Spleen (tissue), 7 donors: ENCODE measurements around the gene PPIL1.

Source experiments
- POLR2A ChIP-seq, 3 donors: fragments of 450-650 bp; IDR thresholded peaks; one replicate each; pipeline ENCODE4 v1.5.1; 2017; ENCODE audit warnings: antibody characterized with exemption in 3 of 3, mild to moderate bottlenecking in 1 of 3
- POLR2AphosphoS5 ChIP-seq, 3 donors: sonication (generic); formaldehyde crosslinking; IDR thresholded peaks; one replicate each; pipeline ENCODE4 v1.5.1; 2017; ENCODE audit warnings: antibody characterized with exemption in 3 of 3
- TF ChIP-seq, protein P1 (sequence below), 11 experiments: fragments of 200-600 bp in 7 of 11; fragments of 450-650 bp in 4 of 11; sonication (generic) in 4 of 11; IDR thresholded peaks in 8 of 11; conservative IDR thresholded peaks in 3 of 11; 1 replicate in 7 of 11; 2 replicates in 4 of 11; pipeline versions ENCODE4 v1.4.0 to v1.8.0; 2016 to 2021; ENCODE audit warnings: antibody characterized with exemption in 11 of 11, inconsistent platforms in 4 of 11, mild to moderate bottlenecking in 1 of 11
- donor health status: DM: no; HTN: no; CAD: no; lungs with moderate emphysema.
- donor health status: DM: no; HTN: no; CAD: no.
- donor health status: DM: no; HTN: no; CAD: no.

DNA sequence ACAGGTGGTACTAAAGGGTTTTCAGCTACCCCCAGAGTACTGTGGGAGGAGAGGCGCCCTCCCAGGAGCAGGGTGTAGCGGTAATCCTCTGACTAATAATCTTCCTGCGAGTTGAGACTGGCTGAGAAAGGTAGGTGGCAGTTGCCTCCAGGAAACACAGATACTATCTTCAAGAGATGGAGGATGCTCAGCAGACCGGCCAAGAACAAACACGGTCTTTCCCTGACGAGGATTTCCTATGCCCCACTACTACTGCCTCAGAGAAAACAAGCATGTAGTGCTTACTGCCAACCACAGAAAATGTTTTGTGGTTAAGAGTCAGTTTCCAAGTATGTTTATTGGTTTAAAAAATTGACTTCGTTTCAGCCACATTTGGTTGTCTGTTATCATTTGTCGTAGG, 38.0 kb upstream of the PPIL1 start:
- TF ChIP-seq, protein P1, sequence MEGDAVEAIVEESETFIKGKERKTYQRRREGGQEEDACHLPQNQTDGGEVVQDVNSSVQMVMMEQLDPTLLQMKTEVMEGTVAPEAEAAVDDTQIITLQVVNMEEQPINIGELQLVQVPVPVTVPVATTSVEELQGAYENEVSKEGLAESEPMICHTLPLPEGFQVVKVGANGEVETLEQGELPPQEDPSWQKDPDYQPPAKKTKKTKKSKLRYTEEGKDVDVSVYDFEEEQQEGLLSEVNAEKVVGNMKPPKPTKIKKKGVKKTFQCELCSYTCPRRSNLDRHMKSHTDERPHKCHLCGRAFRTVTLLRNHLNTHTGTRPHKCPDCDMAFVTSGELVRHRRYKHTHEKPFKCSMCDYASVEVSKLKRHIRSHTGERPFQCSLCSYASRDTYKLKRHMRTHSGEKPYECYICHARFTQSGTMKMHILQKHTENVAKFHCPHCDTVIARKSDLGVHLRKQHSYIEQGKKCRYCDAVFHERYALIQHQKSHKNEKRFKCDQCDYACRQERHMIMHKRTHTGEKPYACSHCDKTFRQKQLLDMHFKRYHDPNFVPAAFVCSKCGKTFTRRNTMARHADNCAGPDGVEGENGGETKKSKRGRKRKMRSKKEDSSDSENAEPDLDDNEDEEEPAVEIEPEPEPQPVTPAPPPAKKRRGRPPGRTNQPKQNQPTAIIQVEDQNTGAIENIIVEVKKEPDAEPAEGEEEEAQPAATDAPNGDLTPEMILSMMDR (IDR thresholded peaks at IDR 0.05 in 8 of 11, conservative IDR thresholded peaks at IDR 0.05 in 3 of 11), result no peak
- TF ChIP-seq POLR2A (IDR thresholded peaks at IDR 0.05), result no peak
- peak in 1 of 3 donors; percentile 5 for TF ChIP-seq POLR2AphosphoS5 (IDR thresholded peaks at IDR 0.05)
